HCT116 (cell line): ENCODE data around the gene STK32B.

Experiments used
- CTCF ChIP-seq, 3 experiments: fragments of 200-600 bp in 1 of 3; sonication (generic) in 1 of 3; IDR thresholded peaks in 2 of 3; conservative IDR thresholded peaks in 1 of 3; 2 replicates each; pipeline ENCODE4 v1.5.1; 2012 to 2017; ENCODE audit warnings: low read depth in 2 of 3, low read length in 2 of 3, antibody characterized with exemption in 1 of 3, borderline replicate concordance in 1 of 3, control low read depth in 1 of 3, mild to moderate bottlenecking in 1 of 3, mixed read lengths in 1 of 3, mixed run types in 1 of 3, moderate library complexity in 1 of 3; ENCODE audit not compliant: insufficient read depth in 1 of 3
- EGR1 ChIP-seq: IDR thresholded peaks from 2 replicates; pipeline ENCODE4 v1.6.1; 2012; ENCODE audit warnings: low read depth
- ELF1 ChIP-seq: IDR thresholded peaks from 2 replicates; pipeline ENCODE4 v1.6.1; 2012; ENCODE audit warnings: low read depth, borderline replicate concordance
- EZH2 ChIP-seq: fragments of 200-600 bp; sonication (generic); IDR thresholded peaks from 2 replicates; pipeline ENCODE4 v1.6.1; 2017; ENCODE audit warnings: antibody characterized with exemption, mixed run types
- POLR2A ChIP-seq: IDR thresholded peaks from 2 replicates; pipeline ENCODE4 v1.7.0; 2011; ENCODE audit warnings: borderline replicate concordance; ENCODE audit not compliant: insufficient read depth, insufficient read length; ENCODE audit errors: extremely low read depth
- POLR2AphosphoS5 ChIP-seq: IDR thresholded peaks from 2 replicates; pipeline ENCODE4 v1.6.1; 2011; ENCODE audit warnings: mild to moderate bottlenecking, low read depth, low read length, moderate library complexity
- REST ChIP-seq: IDR thresholded peaks from 2 replicates; pipeline ENCODE4 v1.6.1; 2012; ENCODE audit warnings: low read depth
- SIN3A ChIP-seq: IDR thresholded peaks from 2 replicates; pipeline ENCODE4 v1.6.1; 2012; ENCODE audit warnings: low read depth
- SRF ChIP-seq: IDR thresholded peaks from 2 replicates; pipeline ENCODE4 v1.6.1; 2012; ENCODE audit warnings: low read depth
- ZBTB33 ChIP-seq: IDR thresholded peaks from 2 replicates; pipeline ENCODE4 v1.6.1; 2011; ENCODE audit warnings: mild to moderate bottlenecking, low read length, moderate library complexity; ENCODE audit not compliant: insufficient replicate concordance; ENCODE audit errors: extremely low read depth
- ZNF274 ChIP-seq: fragments of 200-500 bp; sonication (Bioruptor generic); IDR thresholded peaks from 2 replicates; pipeline ENCODE4 v1.6.1; 2014; ENCODE audit warnings: mild to moderate bottlenecking, low read depth, low read length, inconsistent platforms

DNA sequence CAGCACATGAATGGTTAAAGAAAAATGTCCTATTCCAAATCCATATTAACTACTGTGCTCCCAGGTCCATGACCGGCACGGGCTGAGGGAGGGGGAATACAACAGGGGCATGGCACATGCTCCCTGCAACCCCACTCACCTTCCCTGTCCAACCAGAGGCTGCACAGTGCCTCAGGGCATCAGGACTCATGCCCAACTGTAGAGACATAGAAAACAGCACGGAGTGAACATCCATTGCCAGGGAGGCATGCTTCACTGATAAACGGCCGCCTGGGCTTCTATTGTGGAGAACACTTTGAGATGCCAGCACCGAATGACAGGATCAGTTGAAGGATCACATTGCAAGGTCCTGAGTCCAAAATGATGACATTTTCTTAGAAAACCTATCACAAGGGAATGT, 140.6 kb downstream of the STK32B start:
- TF ChIP-seq CTCF (IDR thresholded peaks at IDR 0.05 in 2 of 3, conservative IDR thresholded peaks at IDR 0.05 in 1 of 3; ENCODE audit: borderline replicate concordance in 1 of 3, insufficient read depth in 1 of 3, low read depth in 2 of 3, low read length in 2 of 3) (no peak), SIN3A (no peak), SRF (no peak), EGR1 (no peak), ZBTB33 (no peak), POLR2A (no peak), ELF1 (no peak), EZH2 (no peak), REST (no peak), ZNF274 (no peak), POLR2AphosphoS5 (no peak)
